GM18867 (cell line): ENCODE results near the gene TRIM14.
A peak's percentile ranks its signal among the peaks of the same experiment; 100 is the strongest.
"Not testable (repeated sequence)": the region's sequence is repeated elsewhere in the genome, so short reads cannot be mapped to it uniquely, and the experiment has no call there.

Experiments
- ATAC-seq: cut with Tn5 transposase; IDR thresholded peaks from one replicate; pipeline ENCODE4 v1.9.1; 2021; ENCODE audit warnings: mild to moderate bottlenecking, moderate library complexity; ENCODE audit not compliant: unreplicated experiment

TRIM14 gene

DNA sequence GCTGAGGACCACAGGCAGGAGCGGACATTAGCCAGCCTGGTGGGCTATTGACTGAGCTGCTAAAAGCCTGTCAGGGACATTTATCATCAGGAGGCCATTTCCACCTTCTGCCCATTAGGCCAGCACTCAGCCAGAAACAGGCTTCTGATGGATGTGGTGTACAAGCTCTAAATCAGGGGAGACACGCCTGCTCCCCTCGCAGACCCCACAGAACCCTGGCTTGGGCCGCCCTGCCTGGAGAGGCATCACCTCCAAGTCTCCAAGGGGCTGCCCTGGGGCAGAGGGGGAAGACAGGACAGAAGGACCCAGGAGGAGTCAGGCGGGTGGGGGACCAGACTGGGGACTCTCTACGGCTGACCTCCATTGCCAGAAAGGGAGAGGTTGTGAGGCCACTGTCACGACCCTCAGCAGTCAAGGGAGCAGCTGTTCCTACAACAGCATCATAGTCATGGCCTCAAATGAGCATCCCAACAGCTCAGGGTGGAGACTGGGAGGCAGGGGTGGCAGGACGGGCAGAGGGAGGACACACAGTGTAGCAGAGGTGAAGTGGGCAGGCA lies 24.0 kb upstream of the TRIM14 start:
- ATAC-seq, result no peak

DNA sequence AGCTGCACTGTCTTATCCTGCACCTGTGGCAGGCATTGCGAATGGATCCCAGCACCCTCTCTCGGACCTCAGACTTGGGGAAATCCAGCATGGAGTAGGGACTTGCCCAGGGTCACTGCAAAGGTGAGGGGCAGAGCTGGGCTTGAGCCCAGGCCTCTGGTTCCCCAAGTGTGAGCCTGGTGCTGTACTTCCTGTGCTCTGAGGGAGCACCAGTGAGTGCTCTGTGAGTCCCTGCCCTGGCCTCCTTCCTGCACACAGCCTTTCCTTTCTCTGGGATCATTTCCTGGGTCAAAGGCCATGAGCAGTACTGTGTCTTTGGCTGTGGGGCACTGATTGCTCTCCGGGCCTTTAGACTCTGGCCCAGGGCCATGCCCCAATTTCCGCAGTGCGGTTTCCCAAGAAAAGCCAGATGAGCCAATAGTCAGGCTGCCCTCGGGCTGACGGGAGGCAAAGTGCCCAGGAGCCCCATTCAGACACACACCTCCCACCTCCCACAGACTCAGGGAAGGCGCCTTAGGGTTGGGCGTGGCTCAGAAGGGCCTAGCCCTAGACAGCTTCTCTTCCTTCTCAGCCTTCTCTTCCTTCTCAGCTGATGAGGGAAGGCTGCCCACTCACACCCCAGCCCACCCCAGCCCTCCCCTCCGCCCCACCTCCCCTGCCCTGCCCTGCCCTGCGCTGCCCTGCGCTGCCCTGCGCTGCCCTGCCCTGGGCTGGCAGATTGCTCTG lies 23.3 kb upstream of the TRIM14 start:
- no peak for ATAC-seq

DNA sequence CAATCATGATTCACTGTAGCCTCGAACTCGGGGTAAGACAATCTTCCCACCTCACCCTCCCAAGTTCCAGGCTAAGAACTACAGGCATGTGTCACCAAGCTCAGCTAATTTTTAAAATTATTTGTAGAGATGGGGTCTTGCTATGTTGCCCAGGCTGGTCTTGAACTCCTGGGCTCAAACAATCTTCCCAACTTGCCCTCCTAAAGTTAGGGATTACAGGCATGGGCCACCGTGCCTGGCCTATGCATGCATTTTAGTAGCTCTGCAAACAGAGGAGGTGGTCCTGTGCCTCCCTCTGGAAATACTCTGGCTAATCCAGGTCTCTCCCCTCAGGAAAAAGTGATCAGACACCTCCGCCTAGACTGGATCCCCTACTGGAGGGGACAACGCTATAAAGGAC lies 21.5 kb upstream of the TRIM14 start:
- ATAC-seq, result no peak

DNA sequence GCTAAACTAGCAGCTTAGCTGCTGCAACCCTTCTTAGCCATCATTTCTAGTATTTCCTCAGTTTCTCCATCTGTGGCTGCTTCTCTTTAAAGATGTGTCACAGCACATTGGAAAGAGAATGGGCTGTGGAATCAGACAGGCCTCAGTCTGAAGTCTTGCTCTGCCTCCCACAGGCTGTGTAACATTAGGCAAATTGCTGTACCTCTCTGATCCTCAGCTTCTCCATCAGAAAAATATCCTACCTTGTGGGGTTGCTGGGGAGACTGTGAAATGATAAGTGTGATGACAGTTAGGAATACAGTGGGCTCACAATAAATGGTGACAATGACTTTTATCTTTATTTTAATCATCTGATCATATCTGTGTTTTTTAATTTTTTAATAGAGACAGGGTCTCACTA lies 17.5 kb upstream of the TRIM14 start:
- ATAC-seq, result no peak

DNA sequence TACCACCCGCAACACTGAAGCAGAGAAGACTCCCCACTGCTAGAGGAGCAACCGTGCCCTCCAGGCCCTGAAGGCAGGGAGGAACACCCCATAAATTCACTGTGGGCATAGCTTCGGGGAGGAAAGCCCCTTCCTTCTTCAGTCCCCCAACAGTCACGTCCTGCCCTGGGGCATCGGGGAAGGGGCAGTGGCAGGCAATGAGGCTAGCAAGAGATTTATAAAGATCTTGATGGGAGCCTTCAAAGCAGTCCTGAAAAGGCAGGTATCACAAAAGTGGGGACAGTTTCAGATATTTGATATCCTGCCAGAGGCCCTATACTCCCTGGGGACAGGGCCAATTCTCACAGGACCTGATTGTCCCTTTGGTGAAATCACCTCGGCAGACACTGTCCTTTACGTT lies 16.9 kb upstream of the TRIM14 start:
- ATAC-seq, result no peak

- ATAC-seq, result no peak
Observed at GRCh38 chr9:98135558-98135934, 16.5 kb upstream of the TRIM14 start.

DNA sequence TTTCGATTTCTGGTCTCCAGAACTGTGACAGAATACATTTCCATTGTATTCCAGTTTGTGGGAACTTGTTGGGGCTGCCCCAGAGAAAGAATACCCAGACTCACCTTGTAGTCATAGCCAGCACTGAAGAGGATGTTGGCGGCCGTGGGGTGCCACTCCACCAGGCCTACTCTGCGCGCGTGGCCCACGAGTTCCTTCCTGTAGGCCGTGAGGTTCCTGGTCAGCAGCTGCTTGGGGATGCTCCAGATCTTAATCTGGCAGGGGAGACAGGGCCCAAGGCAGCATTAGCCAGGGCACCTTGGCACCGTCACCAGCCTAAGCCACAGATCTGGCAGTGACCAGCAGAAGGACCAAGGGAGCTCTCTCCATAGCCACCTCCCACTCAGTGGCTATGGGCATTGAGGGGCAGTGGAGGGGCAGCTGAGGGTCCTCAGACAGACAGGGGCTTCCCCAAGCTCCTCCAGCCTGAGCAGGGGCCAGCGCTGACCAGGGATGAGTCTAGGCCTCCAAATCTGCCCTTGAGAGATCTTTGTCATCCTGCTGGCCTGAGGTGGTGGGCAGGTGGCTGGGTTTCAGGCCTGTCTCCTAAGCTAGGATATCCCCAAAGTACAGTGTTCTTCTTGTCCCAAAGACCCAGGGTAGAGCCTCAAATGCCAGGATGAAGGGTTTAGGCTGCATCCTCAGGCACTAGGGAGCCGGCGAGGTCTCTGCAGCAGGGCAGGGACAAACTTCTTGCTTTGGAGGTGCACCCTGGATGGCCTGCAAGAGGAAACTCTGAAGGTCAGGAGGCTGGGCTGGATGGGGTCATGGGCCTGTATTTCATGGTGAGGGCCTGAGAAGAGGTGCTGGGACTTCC lies 15.9 kb upstream of the TRIM14 start:
- ATAC-seq, result no peak

DNA sequence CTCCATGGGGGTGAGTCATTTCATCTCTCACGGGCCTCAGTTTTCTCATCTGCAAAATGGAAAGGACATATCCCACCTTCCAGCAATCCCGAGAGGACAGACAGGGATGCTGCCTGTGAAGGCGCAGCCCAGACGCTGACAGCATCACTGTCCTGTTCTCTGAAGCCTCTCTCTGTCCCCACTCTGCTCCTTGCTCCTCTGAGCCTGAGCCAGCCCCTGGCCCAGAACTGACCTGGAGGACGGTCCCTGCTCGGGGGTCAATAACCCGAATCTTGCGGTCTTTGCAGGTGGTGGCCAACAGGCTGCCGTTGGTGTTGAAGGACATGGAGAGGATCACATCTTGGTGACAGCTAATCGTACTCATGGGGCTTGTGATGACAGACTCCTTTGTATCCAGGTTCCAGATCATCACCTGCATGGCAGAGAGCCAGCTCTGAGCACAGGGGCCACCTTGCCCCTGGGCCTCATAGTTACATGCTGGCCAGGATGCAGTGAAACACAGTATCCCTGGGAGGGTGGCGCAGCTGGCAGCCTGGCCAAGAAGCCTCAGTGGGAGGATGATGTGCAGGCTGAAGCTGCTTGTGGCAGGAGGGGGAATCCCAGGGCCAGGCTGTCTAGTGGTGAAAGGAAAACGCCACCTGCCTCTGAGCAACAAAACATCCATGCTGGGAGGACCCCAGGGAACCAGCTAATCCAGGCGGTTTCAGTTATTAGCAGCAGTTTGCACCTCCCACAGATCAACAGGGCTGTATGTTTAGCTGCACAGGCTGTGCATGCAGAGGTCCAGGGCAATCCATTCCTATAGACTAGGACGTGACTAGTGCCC lies 14.0 kb upstream of the TRIM14 start:
- ATAC-seq, result no peak

DNA sequence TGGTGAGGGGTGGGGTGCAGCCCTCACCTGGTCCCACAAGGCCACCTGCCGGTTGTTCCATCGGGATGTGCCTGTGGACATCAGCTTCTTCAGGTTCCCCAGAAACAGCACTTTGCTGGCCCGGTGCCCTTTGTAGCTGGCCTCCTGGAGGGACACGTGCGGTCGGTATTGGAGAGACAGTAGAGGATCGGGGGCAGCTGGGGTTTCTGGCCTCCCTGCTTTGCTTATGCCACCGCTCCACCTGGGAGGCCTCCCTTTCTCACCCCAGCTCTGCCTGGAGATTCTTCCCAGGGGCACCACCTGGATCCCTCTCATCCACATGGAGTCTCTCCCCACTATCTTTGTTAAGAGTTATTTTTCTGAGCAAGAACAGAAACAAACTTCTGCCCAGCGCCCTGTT lies 13.1 kb upstream of the TRIM14 start:
- no peak for ATAC-seq

GRCh38 chr9:98130576-98131228 lies 11.7 kb upstream of the TRIM14 start:
- no peak for ATAC-seq

DNA sequence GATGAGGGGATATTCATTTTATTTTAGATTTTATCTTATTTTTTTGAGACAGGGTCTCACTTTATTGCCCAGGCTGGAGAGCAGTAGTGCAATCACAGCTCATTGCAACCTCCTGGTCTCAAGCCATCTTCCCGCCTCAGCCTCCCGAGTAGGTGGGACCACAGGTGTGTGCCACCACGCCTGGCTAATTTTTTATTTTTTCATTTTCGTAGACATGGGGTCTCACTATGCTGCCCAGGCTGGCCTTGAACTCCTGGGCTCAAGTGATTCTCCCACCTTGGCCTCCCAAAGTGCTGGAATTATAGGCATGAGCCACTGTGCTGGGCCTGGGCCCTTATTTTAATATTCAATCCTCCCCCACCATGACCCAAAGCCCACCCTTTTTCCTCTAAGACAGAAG lies 11.0 kb upstream of the TRIM14 start:
- not testable (repeated sequence) for ATAC-seq

GRCh38 chr9:98129451-98129881 lies 10.4 kb upstream of the TRIM14 start:
- ATAC-seq, result peak; percentile 78

DNA sequence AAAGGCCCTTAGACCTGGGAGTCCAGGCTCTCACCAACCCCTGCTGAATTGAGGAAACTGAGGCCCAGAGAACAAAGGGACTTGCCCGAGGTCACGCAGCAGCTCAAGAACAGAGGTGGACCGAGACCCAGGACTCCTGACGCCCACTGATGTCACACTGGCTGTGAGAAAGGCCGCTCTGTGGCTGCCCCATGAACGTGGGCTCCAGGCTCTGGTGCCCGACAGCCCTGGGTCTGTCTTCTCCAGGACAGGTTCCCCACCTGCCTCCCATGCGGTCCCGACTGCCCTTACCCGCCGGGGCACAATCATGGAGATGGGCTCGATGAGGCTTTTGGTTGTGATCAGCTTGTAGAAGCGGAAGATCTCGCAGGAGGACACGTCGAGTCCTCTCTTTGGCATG lies 9.3 kb upstream of the TRIM14 start:
- ATAC-seq, result no peak

- ATAC-seq, result no peak
Observed at GRCh38 chr9:98127226-98127625, 8.2 kb upstream of the TRIM14 start.

DNA sequence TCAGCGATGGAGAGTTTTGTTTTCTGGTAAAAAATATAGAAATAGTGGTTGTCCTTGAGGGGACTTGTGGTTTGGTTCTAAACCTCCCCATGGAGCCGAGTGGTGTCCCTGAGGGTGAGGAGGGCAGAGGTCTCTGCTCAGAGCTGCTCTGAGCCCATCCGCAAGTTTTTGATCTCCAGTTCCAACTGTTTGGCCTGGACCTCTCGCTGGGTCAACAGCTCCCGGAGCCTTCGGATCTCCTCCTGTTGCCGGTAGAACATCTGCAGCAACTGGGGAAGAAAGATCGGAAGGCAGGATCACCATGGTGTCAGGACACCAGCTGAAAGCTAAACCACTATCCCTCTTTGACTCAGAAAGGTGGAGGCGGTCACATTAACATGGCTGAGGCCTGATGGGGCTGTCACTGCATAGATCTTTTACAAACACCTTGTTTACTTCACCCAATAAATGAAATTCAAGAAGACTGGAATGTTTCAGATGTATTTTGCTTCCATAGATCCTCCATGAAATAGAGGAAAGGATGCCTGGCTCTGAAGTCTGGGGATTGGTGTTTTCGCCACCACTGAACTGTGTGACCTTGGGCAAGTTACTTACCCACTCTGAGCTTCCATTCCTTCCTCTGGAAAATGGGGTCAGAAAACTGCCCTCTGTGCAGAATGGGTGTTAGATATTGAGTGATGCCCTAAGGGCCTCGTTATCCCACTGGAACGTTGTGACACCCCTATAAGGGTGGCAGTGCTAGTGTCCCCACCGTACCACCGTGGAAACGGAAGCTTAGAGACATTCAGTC lies 5.8 kb upstream of the TRIM14 start:
- no peak for ATAC-seq

DNA sequence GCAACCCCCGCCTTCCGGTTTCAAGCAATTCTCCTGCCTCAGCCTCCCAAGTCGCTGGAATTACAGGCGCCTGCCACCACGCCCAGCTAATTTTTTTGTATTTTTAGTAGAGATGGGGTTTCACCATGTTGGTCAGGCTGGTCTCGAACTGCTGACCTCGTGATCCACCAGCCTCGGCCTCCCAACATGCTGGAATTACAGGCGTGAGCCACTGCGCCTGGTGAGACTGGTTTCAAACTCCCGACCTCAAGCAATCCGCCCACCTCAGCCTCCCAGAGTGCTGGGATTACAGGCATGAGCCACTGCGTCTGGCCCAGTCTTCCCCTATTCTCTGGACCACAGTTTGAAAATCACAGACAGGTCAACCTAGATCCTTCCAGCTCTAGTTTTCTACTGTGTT lies 5.1 kb upstream of the TRIM14 start:
- ATAC-seq, result not testable (repeated sequence)

GRCh38 chr9:98121058-98121457 lies 2.0 kb upstream of the TRIM14 start:
- no peak for ATAC-seq

- no peak for ATAC-seq
Observed at GRCh38 chr9:98120476-98120875, 1.5 kb upstream of the TRIM14 start.

DNA sequence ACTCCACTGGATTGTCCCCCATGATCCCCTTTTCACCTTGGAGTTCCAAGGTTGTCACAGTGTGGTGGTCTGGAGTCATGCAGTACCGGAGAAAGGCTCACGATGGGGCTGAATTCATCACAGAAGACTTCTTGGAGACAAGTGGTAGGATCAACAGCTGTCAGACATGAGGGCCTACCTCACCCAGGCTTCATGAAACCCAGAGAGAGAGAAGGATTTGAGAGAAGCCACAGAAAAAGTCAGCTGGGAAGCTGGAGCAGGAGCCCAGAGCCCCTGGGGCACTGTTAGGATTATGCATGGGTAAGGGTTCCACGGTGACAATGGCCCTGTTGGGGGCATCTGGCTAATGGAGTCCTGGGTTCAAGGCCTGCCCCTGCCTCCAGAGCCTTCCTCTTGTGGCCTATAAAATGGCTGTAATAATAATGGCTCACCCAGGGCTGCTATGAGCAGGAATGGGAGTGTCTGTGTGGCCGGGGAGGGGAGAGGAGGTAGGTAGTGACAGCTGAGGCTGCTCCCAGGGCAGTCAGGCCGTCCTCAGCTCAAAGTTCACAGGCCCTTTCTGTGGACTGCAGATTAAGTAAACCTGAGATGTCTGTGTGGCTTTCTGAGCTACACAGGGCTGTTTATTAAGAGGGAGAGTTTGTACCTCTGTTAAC lies 910 bp downstream of the TRIM14 start:
- peak; percentile 59 for ATAC-seq
